Upper lobe of left lung (tissue), 6 donors: ENCODE data around the gene DNMT3A. TPM values are rescaled to one million over a fixed set of nuclear protein-coding genes. Genes with fewer than 3 reads are reported as not detected.

Experiments
- ATAC-seq, 2 donors: fragments of 200-7000 bp; cut with Tn5 transposase; one replicate each; pipeline ENCODE4 v1.9.1; 2022; ENCODE audit warnings: mild to moderate bottlenecking in 2 of 2, moderate library complexity in 2 of 2; ENCODE audit not compliant: low FRiP score in 2 of 2
- DNase-seq, 2 donors: peaks; one replicate each; pipeline ENCODE4 v3.0.0-alpha.2; 2019 to 2020
- H3K27ac ChIP-seq, 4 donors: fragments of 200-600 bp; sonication (generic); one replicate each; pipeline ENCODE4 v1.5.1; 2016 to 2019
- H3K27me3 ChIP-seq, 4 donors: fragments of 200-600 bp; sonication (generic); one replicate each; pipeline ENCODE4 v1.5.1; 2017 to 2019
- H3K36me3 ChIP-seq, 4 donors: fragments of 200-600 bp; sonication (generic); one replicate each; pipeline ENCODE4 v1.5.1; 2016 to 2019
- H3K4me1 ChIP-seq, 4 donors: fragments of 200-600 bp; sonication (generic); one replicate each; pipeline ENCODE4 v1.5.1; 2018 to 2019
- H3K4me3 ChIP-seq, 4 donors: fragments of 200-600 bp; sonication (generic); one replicate each; pipeline ENCODE4 v1.5.1; 2017 to 2019; ENCODE audit warnings: mild to moderate bottlenecking in 2 of 4, moderate library complexity in 1 of 4
- H3K9me3 ChIP-seq, 4 donors: fragments of 200-600 bp; sonication (generic); one replicate each; pipeline ENCODE4 v1.5.1; 2018 to 2019
- EP300 ChIP-seq, 4 donors: sonication (generic); formaldehyde crosslinking; IDR thresholded peaks; one replicate each; pipeline ENCODE4 v1.5.1; 2017; ENCODE audit warnings: antibody characterized with exemption in 4 of 4, control low read depth in 2 of 4
- POLR2A ChIP-seq, 4 donors: fragments of 450-650 bp; IDR thresholded peaks; one replicate each; pipeline ENCODE4 v1.5.1; 2016 to 2017; ENCODE audit warnings: antibody characterized with exemption in 4 of 4, mild to moderate bottlenecking in 2 of 4
- POLR2AphosphoS5 ChIP-seq, 2 donors: sonication (generic); formaldehyde crosslinking; IDR thresholded peaks; one replicate each; pipeline ENCODE4 v1.5.1; 2017; ENCODE audit warnings: antibody characterized with exemption in 2 of 2
- WGBS, 2 donors: methylation state at CpG; one replicate each; pipeline ENCODE4 v1.1.5; 2017 to 2018; 5-methylcytosine and 5-hydroxymethylcytosine counted together
- total RNA-seq, 6 donors: library from RNA; depleted of rRNA in 4 of 6; stranded (reverse); fragments of >200 nt in 4 of 6; gene quantifications; one replicate each; pipeline versions ENCODE4 v1.1.0 to v1.2.1, GENCODE V29; 2016 to 2021
- TF ChIP-seq, protein P1 (sequence below), 6 experiments: fragments of 450-650 bp in 4 of 6; fragments of 200-600 bp in 2 of 6; sonication (generic) in 2 of 6; IDR thresholded peaks; one replicate each; pipeline ENCODE4 v1.5.1; 2016 to 2019; ENCODE audit warnings: antibody characterized with exemption in 6 of 6
- donor health status: DM: no; HTN: no; CAD: no; lungs with moderate emphysema.
- donor health status: DM: no; HTN: yes; CAD: no; lungs with severe emphysema.

DNMT3A gene
- total RNA-seq, 6 donors from 2014 or later, result 7.8 to 49.2 (median 30.4) TPM

DNA sequence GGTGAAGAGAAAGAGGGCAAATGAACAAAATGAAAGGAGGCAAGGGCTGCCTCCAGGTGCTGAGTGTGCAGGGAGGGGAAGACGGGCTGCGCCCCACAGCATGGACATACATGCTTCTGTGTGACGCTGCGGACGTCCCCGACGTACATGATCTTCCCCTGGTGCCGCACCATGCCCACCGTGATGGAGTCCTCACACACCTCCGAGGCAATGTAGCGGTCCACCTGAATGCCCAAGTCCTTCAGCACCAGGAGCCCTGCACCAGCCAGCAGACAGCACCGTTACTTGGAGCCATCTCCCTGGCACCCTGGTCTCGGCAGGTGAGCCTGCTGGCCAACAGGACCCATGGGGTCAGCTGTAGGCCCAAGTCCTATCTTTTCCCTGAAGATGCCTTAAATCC lies 100.3 kb downstream of the DNMT3A start:
- H3K36me3 ChIP-seq, result peaks cover 44 to 97% (median 84%) of the 10 kb centered on the region in 4 donors
- DNase-seq (no peak), ATAC-seq (no peak)
- no peak overlapping the region for H3K4me3 ChIP-seq
- no peaks in the 10 kb centered on the region for H3K27me3 ChIP-seq
- H3K9me3 ChIP-seq, result no peaks in the 10 kb centered on the region
- H3K27ac ChIP-seq, result no peak overlapping the region
- WGBS, 2 donors, result 100% methylated on average over 11 to 13 of the region's 13 CpGs
- H3K4me1 ChIP-seq, result no peaks in the 10 kb centered on the region
- TF ChIP-seq, protein P1, sequence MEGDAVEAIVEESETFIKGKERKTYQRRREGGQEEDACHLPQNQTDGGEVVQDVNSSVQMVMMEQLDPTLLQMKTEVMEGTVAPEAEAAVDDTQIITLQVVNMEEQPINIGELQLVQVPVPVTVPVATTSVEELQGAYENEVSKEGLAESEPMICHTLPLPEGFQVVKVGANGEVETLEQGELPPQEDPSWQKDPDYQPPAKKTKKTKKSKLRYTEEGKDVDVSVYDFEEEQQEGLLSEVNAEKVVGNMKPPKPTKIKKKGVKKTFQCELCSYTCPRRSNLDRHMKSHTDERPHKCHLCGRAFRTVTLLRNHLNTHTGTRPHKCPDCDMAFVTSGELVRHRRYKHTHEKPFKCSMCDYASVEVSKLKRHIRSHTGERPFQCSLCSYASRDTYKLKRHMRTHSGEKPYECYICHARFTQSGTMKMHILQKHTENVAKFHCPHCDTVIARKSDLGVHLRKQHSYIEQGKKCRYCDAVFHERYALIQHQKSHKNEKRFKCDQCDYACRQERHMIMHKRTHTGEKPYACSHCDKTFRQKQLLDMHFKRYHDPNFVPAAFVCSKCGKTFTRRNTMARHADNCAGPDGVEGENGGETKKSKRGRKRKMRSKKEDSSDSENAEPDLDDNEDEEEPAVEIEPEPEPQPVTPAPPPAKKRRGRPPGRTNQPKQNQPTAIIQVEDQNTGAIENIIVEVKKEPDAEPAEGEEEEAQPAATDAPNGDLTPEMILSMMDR (IDR thresholded peaks at IDR 0.05), result no peak
- no peak for TF ChIP-seq EP300 (IDR thresholded peaks at IDR 0.05)
- TF ChIP-seq POLR2A (IDR thresholded peaks at IDR 0.05), result no peak
- TF ChIP-seq POLR2AphosphoS5 (IDR thresholded peaks at IDR 0.05), result no peak

DNA sequence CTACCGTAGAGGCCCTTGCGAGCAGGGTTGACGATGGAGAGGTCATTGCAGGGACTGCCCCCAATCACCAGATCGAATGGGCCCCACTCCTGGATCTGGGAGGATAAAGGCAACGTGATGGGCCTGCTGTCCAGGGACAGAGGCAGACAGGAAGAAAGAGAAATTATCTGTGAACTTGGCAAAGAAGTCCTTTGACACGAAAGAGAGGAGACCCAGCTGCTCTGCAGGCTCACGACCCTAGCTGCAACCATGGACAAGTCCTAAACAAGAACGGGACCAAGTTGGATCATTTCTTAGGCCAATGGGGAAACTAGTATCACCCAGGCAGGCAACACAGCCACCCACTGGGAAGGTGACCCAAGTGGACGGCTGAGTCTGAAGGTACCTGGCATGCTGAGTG lies 101.1 kb downstream of the DNMT3A start:
- H3K36me3 ChIP-seq, result peaks cover 39 to 97% (median 82%) of the 10 kb centered on the region in 4 donors
- no peaks in the 10 kb centered on the region for H3K27me3 ChIP-seq
- H3K4me3 ChIP-seq, result no peak overlapping the region
- no peaks in the 10 kb centered on the region for H3K4me1 ChIP-seq
- DNase-seq, result no peak
- 77 to 83% methylated on average over 9 of the region's 9 CpGs for WGBS, 2 donors
- no peak for ATAC-seq
- TF ChIP-seq, protein P1 (IDR thresholded peaks at IDR 0.05), result no peak
- TF ChIP-seq POLR2A (IDR thresholded peaks at IDR 0.05) (no peak), EP300 (IDR thresholded peaks at IDR 0.05) (no peak), POLR2AphosphoS5 (IDR thresholded peaks at IDR 0.05) (no peak)
- H3K27ac ChIP-seq, result no peak overlapping the region
- H3K9me3 ChIP-seq, result no peaks in the 10 kb centered on the region

DNA sequence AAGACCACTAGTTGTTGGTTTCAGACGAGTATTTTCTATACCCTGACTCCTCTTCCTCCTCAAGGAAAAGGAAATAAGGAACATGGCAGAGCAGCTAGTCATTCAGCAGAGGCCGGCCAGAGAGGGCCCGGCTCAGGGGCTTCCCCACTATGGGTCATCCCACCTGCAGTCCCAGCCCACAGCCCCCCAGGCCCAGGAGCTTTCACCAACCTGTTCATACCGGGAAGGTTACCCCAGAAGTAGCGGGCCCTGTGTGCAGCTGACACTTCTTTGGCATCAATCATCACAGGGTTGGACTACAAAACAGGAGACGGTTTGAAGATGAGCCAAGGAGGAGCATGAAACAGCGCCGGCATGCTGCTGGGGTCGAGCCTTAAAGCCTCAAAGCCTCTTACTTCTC lies 102.8 kb downstream of the DNMT3A start:
- 89 to 96% methylated on average over 9 of the region's 9 CpGs for WGBS, 2 donors
- Histone ChIP-seq H3K4me3 (no peak overlapping the region), H3K27me3 (no peaks in the 10 kb centered on the region), H3K4me1 (no peaks in the 10 kb centered on the region), H3K36me3 (peaks cover 27 to 96% (median 80%) of the 10 kb centered on the region in 4 donors), H3K27ac (no peak overlapping the region), H3K9me3 (no peaks in the 10 kb centered on the region)
- no peak for ATAC-seq
- TF ChIP-seq EP300 (IDR thresholded peaks at IDR 0.05) (no peak), POLR2AphosphoS5 (IDR thresholded peaks at IDR 0.05) (no peak), POLR2A (IDR thresholded peaks at IDR 0.05) (no peak)
- TF ChIP-seq, protein P1 (IDR thresholded peaks at IDR 0.05), result no peak
- no peak for DNase-seq

DNA sequence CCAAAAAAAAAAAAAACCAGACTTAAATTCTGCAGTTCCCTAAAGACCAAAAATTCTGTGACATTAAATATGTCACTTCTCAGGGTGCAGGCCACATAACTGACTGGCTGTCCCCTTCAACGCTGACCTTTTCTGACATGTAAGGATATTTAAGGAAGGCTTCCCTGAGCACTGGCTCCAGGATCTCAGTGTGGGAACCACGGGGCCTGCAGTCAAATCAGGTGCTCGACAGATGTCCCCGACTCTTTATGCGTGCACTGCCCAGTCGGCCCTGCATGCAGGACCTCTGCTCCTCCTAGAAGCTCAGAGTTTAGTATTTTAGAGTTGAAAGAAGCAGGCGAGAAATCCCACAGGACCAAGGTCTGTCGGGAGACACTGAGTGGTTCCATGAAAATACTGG lies 104.0 kb downstream of the DNMT3A start:
- Histone ChIP-seq H3K36me3 (peaks cover 20 to 96% (median 84%) of the 10 kb centered on the region in 4 donors), H3K4me1 (no peaks in the 10 kb centered on the region), H3K27me3 (no peaks in the 10 kb centered on the region), H3K27ac (no peak overlapping the region), H3K4me3 (no peak overlapping the region), H3K9me3 (no peaks in the 10 kb centered on the region)
- DNase-seq, result no peak
- no peak for TF ChIP-seq POLR2A (IDR thresholded peaks at IDR 0.05)
- TF ChIP-seq, protein P1 (IDR thresholded peaks at IDR 0.05), result no peak
- no peak for TF ChIP-seq EP300 (IDR thresholded peaks at IDR 0.05)
- TF ChIP-seq POLR2AphosphoS5 (IDR thresholded peaks at IDR 0.05), result no peak
- ATAC-seq, result no peak
- 90 to 92% methylated on average over 8 of the region's 8 CpGs for WGBS, 2 donors

DNA sequence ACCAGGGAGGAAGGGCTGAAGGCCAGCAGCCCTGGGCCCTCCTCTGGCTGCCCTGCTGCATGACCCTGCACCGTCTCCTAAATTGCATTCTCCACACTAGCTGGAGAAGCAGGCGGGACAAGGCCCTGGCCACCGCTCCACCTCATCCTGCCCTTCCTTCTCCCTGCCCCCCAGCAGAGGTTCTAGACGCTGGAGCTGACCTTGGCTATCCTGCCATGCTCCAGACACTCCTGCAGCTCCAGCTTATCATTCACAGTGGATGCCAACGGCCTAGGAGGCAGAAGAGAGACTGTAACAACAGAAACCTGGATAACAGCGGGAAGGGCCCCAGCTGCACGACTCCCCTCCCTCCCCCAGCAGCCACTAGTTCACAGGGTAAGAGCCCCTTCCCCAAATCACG lies 105.0 kb downstream of the DNMT3A start:
- TF ChIP-seq POLR2A (IDR thresholded peaks at IDR 0.05) (no peak), POLR2AphosphoS5 (IDR thresholded peaks at IDR 0.05) (no peak), EP300 (IDR thresholded peaks at IDR 0.05) (no peak)
- TF ChIP-seq, protein P1 (IDR thresholded peaks at IDR 0.05), result no peak
- ATAC-seq (no peak), DNase-seq (no peak)
- peaks cover 20 to 95% (median 82%) of the 10 kb centered on the region in 4 donors for H3K36me3 ChIP-seq
- H3K4me1 ChIP-seq, result peaks cover 0 to 8% (median 0%) of the 10 kb centered on the region in 4 donors
- 90 to 93% methylated on average over 8 of the region's 8 CpGs for WGBS, 2 donors
- no peak overlapping the region for H3K4me3 ChIP-seq
- no peaks in the 10 kb centered on the region for H3K27me3 ChIP-seq
- H3K27ac ChIP-seq, result no peak overlapping the region
- H3K9me3 ChIP-seq, result no peaks in the 10 kb centered on the region
